Prostate gland (tissue), 2 donors: ENCODE results near the gene FOXJ3. TPM values are rescaled to one million over a fixed set of nuclear protein-coding genes. Genes with fewer than 3 reads are reported as not detected.
A peak's percentile ranks its signal among the peaks of the same experiment; 100 is the strongest.

ENCODE experiments used
- DNase-seq: peaks from one replicate; pipeline ENCODE4 v3.0.0-alpha.2; 2019; ENCODE audit warnings: low spot score
- H3K27ac ChIP-seq, 2 donors: fragments of 200-600 bp; sonication (generic); 2 replicates each; pipeline ENCODE4 v1.5.1; 2017 to 2019
- H3K27me3 ChIP-seq: fragments of 200-600 bp; sonication (generic); replicated peaks from 2 replicates; pipeline ENCODE4 v1.5.1; 2019; ENCODE audit not compliant: insufficient read depth
- H3K36me3 ChIP-seq, 2 donors: fragments of 200-600 bp; sonication (generic); 1 replicate in 1 of 2; 2 replicates in 1 of 2; pipeline versions ENCODE4 v1.5.1 to v1.8.1; 2017 to 2019
- H3K4me1 ChIP-seq: fragments of 200-600 bp; sonication (generic); replicated peaks from 2 replicates; pipeline ENCODE4 v1.5.1; 2019
- H3K4me3 ChIP-seq, 2 donors: fragments of 200-600 bp; sonication (generic); 2 replicates each; pipeline ENCODE4 v1.5.1; 2017 to 2019
- H3K9me3 ChIP-seq: fragments of 200-600 bp; sonication (generic); 2 replicates; pipeline ENCODE4 v1.5.1; 2017
- CTCF ChIP-seq, 4 experiments: fragments of 200-600 bp in 2 of 4; fragments of 450-650 bp in 2 of 4; sonication (generic) in 2 of 4; IDR thresholded peaks; 1 replicate in 3 of 4; 2 replicates in 1 of 4; pipeline ENCODE4 v1.5.1; 2016 to 2019; ENCODE audit warnings: antibody characterized with exemption in 4 of 4, mild to moderate bottlenecking in 2 of 4, moderate library complexity in 2 of 4
- POLR2A ChIP-seq: fragments of 450-650 bp; IDR thresholded peaks from one replicate; pipeline ENCODE4 v1.6.1; 2016; ENCODE audit warnings: antibody characterized with exemption, mild to moderate bottlenecking
- POLR2AphosphoS5 ChIP-seq: sonication (generic); formaldehyde crosslinking; IDR thresholded peaks from one replicate; pipeline ENCODE4 v1.6.1; 2017; ENCODE audit warnings: antibody characterized with exemption
- WGBS: methylation state at CpG from one replicate; pipeline ENCODE4 v1.1.5; 2018; 5-methylcytosine and 5-hydroxymethylcytosine counted together
- intact Hi-C: fragments of 100-400 bp; cut with DNase I; formaldehyde crosslinking; loops from one replicate; pipeline ENCODE4 v1.14.2; 2022
- total RNA-seq, 2 donors: library from RNA; depleted of rRNA; stranded (reverse); fragments of >200 nt; gene quantifications; one replicate each; pipeline ENCODE4 v1.1.0, GENCODE V29; 2016

The FOXJ3 gene
- total RNA-seq, 2 donors from 2014 or later, result 54.1 to 58.5 TPM

DNA sequence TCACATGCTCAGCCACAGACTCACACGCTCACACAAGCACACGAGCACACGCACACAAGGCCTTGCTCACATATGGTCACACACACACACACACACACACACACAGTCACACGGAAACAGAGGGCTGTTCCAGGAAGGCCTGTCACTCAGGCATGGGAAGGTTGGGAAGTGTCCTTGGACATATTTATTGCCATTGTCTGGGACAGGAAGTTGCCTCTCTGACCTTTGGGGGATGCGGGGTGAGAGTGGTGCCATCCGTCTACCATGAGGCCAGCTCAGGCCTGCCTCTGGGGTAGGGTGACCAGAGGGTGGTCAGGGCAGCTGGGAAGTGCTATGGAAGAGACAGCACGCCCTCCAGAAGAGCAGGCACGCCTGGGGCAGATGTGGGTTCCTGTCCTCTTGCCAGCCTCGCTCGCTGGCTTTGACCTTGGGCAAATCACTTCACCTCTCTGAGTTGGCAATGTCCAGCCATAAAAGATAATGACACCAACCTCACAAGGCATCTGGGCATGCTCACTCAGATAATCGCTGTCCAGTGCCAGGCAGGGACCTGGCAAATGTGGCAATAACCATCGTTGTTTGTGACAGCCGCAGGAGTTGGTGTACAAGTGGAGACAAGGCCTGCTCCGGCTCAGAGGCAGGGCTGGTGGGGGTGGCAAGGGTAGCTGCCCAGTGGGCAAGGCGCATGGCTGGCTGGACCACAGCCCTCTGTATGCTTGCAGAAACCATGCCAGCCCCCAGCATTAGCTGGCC is 162.5 kb downstream of the FOXJ3 start:
- H3K36me3 ChIP-seq, result no peaks in the 10 kb centered on the region
- H3K4me1 ChIP-seq, result peaks cover 15% of the 10 kb centered on the region
- DNase-seq, result peak; percentile 58
- intact Hi-C loops, result loop anchor here (2.0 to 10.0 kb wide), 3 partner anchors 138 to 598 kb away; partner anchors contain the start of genes PPCS and ZMYND12
- 39% methylated on average over 15 of the region's 15 CpGs for WGBS
- H3K9me3 ChIP-seq, result no peaks in the 10 kb centered on the region
- H3K27ac ChIP-seq, result peak overlapping the region; percentile 74 to 82
- H3K4me3 ChIP-seq, result no peak overlapping the region
- TF ChIP-seq POLR2AphosphoS5 (peak; percentile 42), CTCF (IDR thresholded peaks at IDR 0.05) (no peak)
- no peaks in the 10 kb centered on the region for H3K27me3 ChIP-seq

GRCh38 chr1:42171679-42172266 is 163.3 kb downstream of the FOXJ3 start:
- Histone ChIP-seq H3K4me1 (peaks cover 10% of the 10 kb centered on the region), H3K9me3 (no peaks in the 10 kb centered on the region), H3K36me3 (no peaks in the 10 kb centered on the region), H3K4me3 (no peak overlapping the region), H3K27ac (peak overlapping the region in 1 of 2 donors; percentile 74), H3K27me3 (no peaks in the 10 kb centered on the region)
- TF ChIP-seq POLR2AphosphoS5, result no peak
- TF ChIP-seq CTCF (IDR thresholded peaks at IDR 0.05), result no peak
- TF ChIP-seq POLR2A, result no peak
- no peak for DNase-seq
- intact Hi-C loops, result loop anchor here (2.0 to 10.0 kb wide), 3 partner anchors 137 to 597 kb away; partner anchors contain the start of genes PPCS and ZMYND12
- WGBS, result 73% methylated on average over 6 of the region's 6 CpGs

DNA sequence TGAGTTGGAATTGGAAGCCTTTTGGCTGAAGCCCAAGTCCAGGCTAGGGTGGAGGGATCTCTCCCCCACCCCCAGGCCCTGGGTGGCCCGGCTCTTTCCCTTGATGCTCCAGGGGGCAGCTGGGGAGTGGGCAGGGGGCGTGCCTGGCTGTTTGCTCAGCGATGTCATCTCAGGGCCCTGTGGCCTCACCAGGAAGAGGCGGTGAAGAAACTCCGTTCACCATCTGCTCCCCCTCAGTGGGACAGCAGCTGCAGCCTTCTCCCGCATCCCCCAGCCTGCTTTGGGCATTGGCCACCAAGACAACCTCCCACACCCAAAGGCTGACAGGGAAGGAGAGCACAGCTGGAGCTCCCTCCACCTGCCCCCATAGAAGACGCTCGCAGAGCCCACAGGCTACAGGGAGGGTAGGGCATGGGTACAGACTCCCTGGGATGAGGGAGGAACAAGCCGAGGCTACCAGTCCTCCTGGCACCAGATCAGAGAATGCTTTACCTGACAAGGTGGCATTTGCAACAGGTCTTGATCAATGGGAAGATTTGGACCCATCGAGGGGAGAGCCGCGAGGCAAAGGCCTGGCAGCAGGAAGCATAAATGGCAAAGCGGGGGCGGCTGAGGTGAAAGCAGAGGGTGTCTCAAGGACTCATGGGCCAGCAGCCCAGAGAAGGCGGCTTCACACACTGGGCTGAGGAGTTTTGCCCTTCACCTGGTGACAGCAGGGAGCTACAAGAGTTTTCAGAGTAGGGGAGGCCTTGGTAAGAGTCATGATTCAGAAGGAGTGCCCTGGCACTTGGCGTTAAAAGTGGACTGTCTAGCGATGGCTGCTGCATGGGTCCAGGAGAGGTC is 164.0 kb downstream of the FOXJ3 start:
- 46% methylated on average over 17 of the region's 17 CpGs for WGBS
- Histone ChIP-seq H3K27me3 (no peaks in the 10 kb centered on the region), H3K27ac (no peak overlapping the region), H3K36me3 (no peaks in the 10 kb centered on the region), H3K9me3 (no peaks in the 10 kb centered on the region), H3K4me3 (no peak overlapping the region), H3K4me1 (peaks cover 10% of the 10 kb centered on the region)
- no peak for TF ChIP-seq POLR2AphosphoS5
- TF ChIP-seq CTCF (IDR thresholded peaks at IDR 0.05), result no peak
- TF ChIP-seq POLR2A, result no peak
- DNase-seq, result no peak
- intact Hi-C loops, result loop anchor here (10.0 kb wide), 2 partner anchors 136 to 284 kb away; partner anchors contain the start of genes PPCS and ZMYND12

DNA sequence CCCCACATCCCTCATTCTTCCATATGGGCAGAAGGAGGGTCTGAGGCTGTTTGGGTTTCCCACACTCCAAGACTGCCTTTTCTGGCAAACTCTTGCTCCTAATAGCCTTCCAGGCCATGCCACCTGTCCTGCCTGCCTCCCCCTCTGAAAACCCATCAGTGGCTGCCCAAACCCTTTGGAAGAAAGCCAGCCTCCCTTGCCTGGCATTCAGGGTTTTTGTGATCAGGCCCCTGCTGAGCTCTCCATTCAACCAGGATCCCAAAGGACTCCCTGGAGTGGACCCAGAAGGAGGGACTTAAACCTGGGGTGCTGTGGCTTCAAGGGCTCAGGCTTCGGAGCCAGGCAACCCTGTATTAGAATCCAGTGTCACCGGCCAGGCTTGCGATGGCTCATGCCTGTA is 166.3 kb downstream of the FOXJ3 start:
- intact Hi-C loops, result no loop called here
- no peak for TF ChIP-seq POLR2AphosphoS5
- no peak for TF ChIP-seq POLR2A
- TF ChIP-seq CTCF (IDR thresholded peaks at IDR 0.05), result no peak
- Histone ChIP-seq H3K4me3 (no peak overlapping the region), H3K36me3 (no peaks in the 10 kb centered on the region), H3K9me3 (no peaks in the 10 kb centered on the region), H3K27me3 (no peaks in the 10 kb centered on the region), H3K27ac (no peak overlapping the region), H3K4me1 (peaks cover 10% of the 10 kb centered on the region)
- 92% methylated on average over 3 of the region's 3 CpGs for WGBS
- DNase-seq, result no peak
